Activated CD4-positive, CD25-positive, alpha-beta regulatory T cell treated with anti-CD3 and anti-CD28 coated beads, Interleukin-2, amount 50 U/mL, for 72 hours (primary cell): Measurements from ENCODE around the gene NECAB3.

Experiments used
- DNase-seq: peaks from one replicate; pipeline ENCODE4 v3.0.0; 2021

The NECAB3 gene

GRCh38 chr20:33663161-33664084 lies 10.8 kb downstream of the NECAB3 start:
- DNase-seq = peak; percentile 89

- DNase-seq = no peak
Measured at GRCh38 chr20:33662172-33662571, 12.1 kb downstream of the NECAB3 start, which contains the start of gene C20orf144. TSS of gene C20orf144 (plus strand) at chr20:33662327. CDS start at chr20:33662346, 19 bp downstream.

- peak; percentile 20 for DNase-seq
Measured at GRCh38 chr20:33660685-33661058, 13.6 kb downstream of the NECAB3 start.

- peak; percentile 26 for DNase-seq
Measured at GRCh38 chr20:33660035-33660684, 14.1 kb downstream of the NECAB3 start.

- peak; percentile 27 for DNase-seq
Measured at GRCh38 chr20:33659341-33660034, 14.7 kb downstream of the NECAB3 start.

GRCh38 chr20:33658929-33659328 lies 15.3 kb downstream of the NECAB3 start:
- DNase-seq = no peak

- peak; percentile 28 for DNase-seq
Measured at GRCh38 chr20:33658510-33658909, 15.7 kb downstream of the NECAB3 start.

GRCh38 chr20:33657704-33658095 lies 16.5 kb downstream of the NECAB3 start:
- no peak for DNase-seq

GRCh38 chr20:33656783-33657703 lies 17.2 kb downstream of the NECAB3 start:
- no peak for DNase-seq

GRCh38 chr20:33656010-33656782 lies 18.0 kb downstream of the NECAB3 start:
- no peak for DNase-seq

GRCh38 chr20:33655164-33655563 lies 19.1 kb downstream of the NECAB3 start:
- DNase-seq = no peak

GRCh38 chr20:33654680-33655161 lies 19.5 kb downstream of the NECAB3 start:
- no peak for DNase-seq

- no peak for DNase-seq
Measured at GRCh38 chr20:33653900-33654596, 20.2 kb downstream of the NECAB3 start.

- no peak for DNase-seq
Measured at GRCh38 chr20:33653218-33653899, 20.9 kb downstream of the NECAB3 start.

GRCh38 chr20:33651562-33652048 lies 22.6 kb downstream of the NECAB3 start:
- no peak for DNase-seq

- DNase-seq = no peak
Measured at GRCh38 chr20:33650753-33651561, 23.3 kb downstream of the NECAB3 start.

- DNase-seq = no peak
Measured at GRCh38 chr20:33650111-33650752, 24.0 kb downstream of the NECAB3 start.

- DNase-seq = no peak
Measured at GRCh38 chr20:33649201-33649681, 25.0 kb downstream of the NECAB3 start.
